COLO829 (cell line): ENCODE results near the gene PRSS21.

Experiments used
- DNase-seq: peaks from one replicate; pipeline ENCODE4 v3.0.0; 2012; ENCODE audit warnings: low spot score

The PRSS21 gene

GRCh38 chr16:2867661-2867986, 50.6 kb downstream of the PRSS21 start:
- no peak for DNase-seq

DNA sequence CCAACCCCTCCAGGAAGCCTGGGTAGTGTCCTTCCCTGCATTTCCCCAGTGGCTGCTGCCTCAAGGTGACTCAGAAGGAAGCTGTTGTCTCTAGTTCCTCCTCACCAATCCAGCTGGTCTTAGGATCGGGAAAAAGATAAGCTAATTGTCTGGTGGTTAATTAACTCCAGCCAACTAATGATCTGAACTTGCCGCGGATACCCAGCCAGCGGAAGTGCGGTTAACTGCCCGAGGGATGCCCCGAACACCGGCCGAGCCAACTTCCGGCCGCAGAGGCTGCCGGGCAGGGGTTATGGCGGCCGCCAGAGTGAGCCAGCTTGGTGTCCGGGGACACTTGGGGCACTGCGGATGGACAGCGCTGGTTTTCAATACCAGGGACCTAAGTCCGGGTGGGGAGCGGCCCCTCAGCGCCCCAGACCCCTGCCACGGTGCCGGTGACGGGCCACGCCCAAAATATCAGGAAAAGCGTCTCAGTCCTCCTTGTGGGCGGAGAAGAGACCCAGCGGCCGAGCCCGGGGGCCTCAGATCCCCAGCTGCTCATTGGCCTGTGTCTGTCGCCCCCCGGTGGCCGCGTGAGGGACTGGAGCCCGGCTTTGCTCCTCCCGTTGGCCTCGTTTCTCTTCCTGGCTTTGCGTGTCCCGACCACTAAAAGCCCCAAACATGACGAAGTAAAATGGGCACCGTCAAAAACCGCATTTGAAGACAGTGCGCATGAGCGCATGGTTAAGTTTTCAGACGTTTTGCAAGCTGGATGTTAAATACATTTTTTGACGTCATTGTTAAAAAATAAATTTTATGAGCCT, 51.2 kb downstream of the PRSS21 start:
- DNase-seq: peak; percentile 93
